GM19240 (cell line): ENCODE measurements around the gene CST11.

Experiments used
- DNase-seq: peaks from one replicate; pipeline ENCODE4 v3.0.0; 2011; ENCODE audit warnings: low spot score; ENCODE audit not compliant: insufficient read length

The CST11 gene

GRCh38 chr20:23420943-23421931 is 31.4 kb downstream of the CST11 start, which contains the start of gene NAPB:
Gene NAPB, minus strand, starts transcription at chr20:23421488. Its CDS starts 86 bp downstream, at chr20:23421402.
- peak; percentile 83 for DNase-seq

GRCh38 chr20:23419995-23420901 is 32.4 kb downstream of the CST11 start:
- DNase-seq, result no peak

- DNase-seq, result no peak
These were observed 33.0 kb downstream of the CST11 start for GRCh38 chr20:23419657-23419994.

GRCh38 chr20:23417861-23418260 is 34.8 kb downstream of the CST11 start:
- DNase-seq, result no peak

GRCh38 chr20:23415959-23416583 is 36.6 kb downstream of the CST11 start:
- DNase-seq, result no peak

- DNase-seq, result no peak
These were observed 37.1 kb downstream of the CST11 start for GRCh38 chr20:23415555-23415954.

GRCh38 chr20:23414526-23415188 is 38.0 kb downstream of the CST11 start:
- DNase-seq, result no peak

GRCh38 chr20:23413862-23414422 is 38.7 kb downstream of the CST11 start:
- DNase-seq, result no peak

GRCh38 chr20:23412026-23412425 is 40.6 kb downstream of the CST11 start:
- no peak for DNase-seq

GRCh38 chr20:23410916-23411695 is 41.6 kb downstream of the CST11 start:
- no peak for DNase-seq

GRCh38 chr20:23409800-23410199 is 42.9 kb downstream of the CST11 start:
- no peak for DNase-seq

- no peak for DNase-seq
These were observed 43.7 kb downstream of the CST11 start for GRCh38 chr20:23408957-23409356.

GRCh38 chr20:23407781-23408464 is 44.8 kb downstream of the CST11 start:
- no peak for DNase-seq

- no peak for DNase-seq
These were observed 45.8 kb downstream of the CST11 start for GRCh38 chr20:23406880-23407279.

GRCh38 chr20:23404196-23404595 is 48.5 kb downstream of the CST11 start:
- no peak for DNase-seq

- DNase-seq, result no peak
These were observed 48.9 kb downstream of the CST11 start for GRCh38 chr20:23403751-23404150.

GRCh38 chr20:23401051-23401450 is 51.6 kb downstream of the CST11 start:
- DNase-seq, result no peak
